GM23338 (cell line): ENCODE data around the gene RSU1. TPM values are rescaled to one million over a fixed set of nuclear protein-coding genes. Genes with fewer than 3 reads are reported as not detected.

ENCODE experiments used
- ATAC-seq: fragments of 200-7000 bp; cut with Tn5 transposase; 3 replicates; pipeline ENCODE4 v1.9.1; 2020
- DNase-seq: peaks from one replicate; pipeline ENCODE4 v3.0.0-alpha.2; 2015; ENCODE audit warnings: low spot score
- H2AFZ ChIP-seq: fragments of 200-600 bp; sonication (generic); 2 replicates; pipeline ENCODE4 v1.8.0; 2016; ENCODE audit warnings: antibody characterized with exemption, mild to moderate bottlenecking, moderate library complexity
- H3F3A ChIP-seq: fragments of 200-600 bp; sonication (generic); replicated peaks from 2 replicates; pipeline ENCODE4 v1.8.0; 2017; ENCODE audit warnings: antibody characterized with exemption, mixed run types, low read depth
- H3K27ac ChIP-seq: fragments of 200-600 bp; sonication (generic); 2 replicates; pipeline ENCODE4 v1.6.1; 2016; ENCODE audit warnings: low read depth
- H3K27me3 ChIP-seq: fragments of 200-600 bp; sonication (generic); 2 replicates; pipeline ENCODE4 v1.8.0; 2016; ENCODE audit warnings: mild to moderate bottlenecking, mixed run types, moderate library complexity; ENCODE audit not compliant: insufficient read depth
- H3K36me3 ChIP-seq: fragments of 200-600 bp; sonication (generic); 2 replicates; pipeline ENCODE4 v1.8.0; 2016; ENCODE audit warnings: mild to moderate bottlenecking; ENCODE audit not compliant: insufficient read depth
- H3K4me1 ChIP-seq: fragments of 200-600 bp; sonication (generic); 2 replicates; pipeline ENCODE4 v1.8.0; 2016; ENCODE audit warnings: mild to moderate bottlenecking, moderate library complexity; ENCODE audit not compliant: insufficient read depth
- H3K4me2 ChIP-seq: fragments of 200-600 bp; sonication (generic); 2 replicates; pipeline ENCODE4 v1.7.1; 2017; ENCODE audit warnings: mixed run types
- H3K4me3 ChIP-seq: fragments of 200-600 bp; sonication (generic); 2 replicates; pipeline ENCODE4 v1.6.1; 2016; ENCODE audit warnings: mixed run types
- H3K79me2 ChIP-seq: fragments of 200-600 bp; sonication (generic); replicated peaks from 2 replicates; pipeline ENCODE4 v1.8.0; 2017; ENCODE audit warnings: mild to moderate bottlenecking; ENCODE audit not compliant: insufficient read depth
- H3K9me2 ChIP-seq: fragments of 200-600 bp; sonication (generic); 2 replicates; pipeline ENCODE4 v1.8.0; 2017; ENCODE audit not compliant: insufficient read depth
- H4K20me1 ChIP-seq: fragments of 200-600 bp; sonication (generic); replicated peaks from 2 replicates; pipeline ENCODE4 v1.8.0; 2017; ENCODE audit warnings: mild to moderate bottlenecking; ENCODE audit not compliant: insufficient read depth
- H3K27ac Mint-ChIP-seq: 2 replicates; pipeline ENCODE4 v1.8.0; 2020; ENCODE audit warnings: inconsistent platforms, mild to moderate bottlenecking, moderate library complexity, mixed read lengths
- H3K27me3 Mint-ChIP-seq: 3 replicates; pipeline ENCODE4 v1.8.0; 2022; ENCODE audit warnings: low read depth, mild to moderate bottlenecking, moderate library complexity, mixed read lengths, inconsistent platforms; ENCODE audit not compliant: insufficient read depth, poor library complexity
- H3K36me3 Mint-ChIP-seq: 3 replicates; pipeline ENCODE4 v1.8.0; 2021; ENCODE audit warnings: low read depth, mild to moderate bottlenecking, inconsistent platforms, moderate library complexity, mixed read lengths
- H3K4me1 Mint-ChIP-seq: 3 replicates; pipeline ENCODE4 v1.8.0; 2020; ENCODE audit warnings: mild to moderate bottlenecking, inconsistent platforms, mixed read lengths
- H3K4me3 Mint-ChIP-seq: 3 replicates; pipeline ENCODE4 v1.8.0; 2021; ENCODE audit warnings: moderate library complexity, mild to moderate bottlenecking, inconsistent platforms, mixed read lengths
- H3K9me3 Mint-ChIP-seq: 3 replicates; pipeline ENCODE4 v1.8.0; 2020; ENCODE audit warnings: moderate library complexity, mild to moderate bottlenecking, inconsistent platforms, mixed read lengths
- CREB1 ChIP-seq: fragments of 250-450 bp; sonication (Bioruptor Pico); IDR thresholded peaks from 2 replicates; pipeline ENCODE4 v1.5.0; 2020; ENCODE audit warnings: low read depth, mild to moderate bottlenecking, moderate library complexity
- ZNF331 ChIP-seq: fragments of 250-450 bp; sonication (Bioruptor Pico); IDR thresholded peaks from 2 replicates; pipeline ENCODE4 v1.5.0; 2020; ENCODE audit warnings: low read depth, mild to moderate bottlenecking, moderate library complexity
- polyA plus RNA-seq: library from polyadenylated mRNA; unstranded; fragments of >200 nt; fragmentation: Nextera tagmentation; extraction: Ambion mirVana; gene quantifications from 2 replicates; pipeline ENCODE4 v1.2.1, GENCODE V29; 2016
- total RNA-seq: library from RNA; depleted of rRNA; stranded (reverse); fragments of >200 nt; shearing (Covaris generic); gene quantifications from 2 replicates; pipeline ENCODE4 v1.2.3, GENCODE V29; 2014
- TF ChIP-seq, protein P1 (sequence below): IDR thresholded peaks from 2 replicates; pipeline ENCODE4 v1.6.1; 2016; ENCODE audit warnings: antibody characterized with exemption
- TF ChIP-seq, protein P2 (sequence below): fragments of 250-450 bp; sonication (Bioruptor Pico); IDR thresholded peaks from 2 replicates; pipeline ENCODE4 v1.5.0; 2020; ENCODE audit warnings: mild to moderate bottlenecking, moderate library complexity

The RSU1 gene
- total and polyA plus RNA-seq, 2 experiments from 2014 or later: 62.7 to 96.2 TPM

DNA sequence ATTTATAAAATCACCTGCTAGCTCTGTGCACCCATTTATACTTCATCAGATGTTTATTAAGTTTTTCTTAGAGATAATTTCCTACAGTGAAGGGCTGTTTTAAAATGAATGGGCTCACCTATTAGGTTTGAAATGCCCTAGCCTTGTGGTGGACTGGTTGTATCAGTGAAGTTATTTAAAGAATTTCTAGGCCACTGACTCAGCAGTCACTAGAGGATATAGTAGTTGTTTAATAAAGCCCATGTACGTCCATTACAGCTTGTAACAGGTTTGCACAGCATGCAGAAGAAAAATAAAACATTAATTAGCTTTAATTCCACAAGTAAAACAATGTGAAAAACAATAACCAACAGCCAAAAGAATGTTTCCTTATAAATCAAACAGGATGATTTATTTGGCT, 128.0 kb downstream of the RSU1 start (continued):
- no peak for TF ChIP-seq ZNF331 (CRISPR knock-in tag)
- TF ChIP-seq, protein P1, sequence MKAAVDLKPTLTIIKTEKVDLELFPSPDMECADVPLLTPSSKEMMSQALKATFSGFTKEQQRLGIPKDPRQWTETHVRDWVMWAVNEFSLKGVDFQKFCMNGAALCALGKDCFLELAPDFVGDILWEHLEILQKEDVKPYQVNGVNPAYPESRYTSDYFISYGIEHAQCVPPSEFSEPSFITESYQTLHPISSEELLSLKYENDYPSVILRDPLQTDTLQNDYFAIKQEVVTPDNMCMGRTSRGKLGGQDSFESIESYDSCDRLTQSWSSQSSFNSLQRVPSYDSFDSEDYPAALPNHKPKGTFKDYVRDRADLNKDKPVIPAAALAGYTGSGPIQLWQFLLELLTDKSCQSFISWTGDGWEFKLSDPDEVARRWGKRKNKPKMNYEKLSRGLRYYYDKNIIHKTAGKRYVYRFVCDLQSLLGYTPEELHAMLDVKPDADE: no peak
- no peak for TF ChIP-seq CREB1

DNA sequence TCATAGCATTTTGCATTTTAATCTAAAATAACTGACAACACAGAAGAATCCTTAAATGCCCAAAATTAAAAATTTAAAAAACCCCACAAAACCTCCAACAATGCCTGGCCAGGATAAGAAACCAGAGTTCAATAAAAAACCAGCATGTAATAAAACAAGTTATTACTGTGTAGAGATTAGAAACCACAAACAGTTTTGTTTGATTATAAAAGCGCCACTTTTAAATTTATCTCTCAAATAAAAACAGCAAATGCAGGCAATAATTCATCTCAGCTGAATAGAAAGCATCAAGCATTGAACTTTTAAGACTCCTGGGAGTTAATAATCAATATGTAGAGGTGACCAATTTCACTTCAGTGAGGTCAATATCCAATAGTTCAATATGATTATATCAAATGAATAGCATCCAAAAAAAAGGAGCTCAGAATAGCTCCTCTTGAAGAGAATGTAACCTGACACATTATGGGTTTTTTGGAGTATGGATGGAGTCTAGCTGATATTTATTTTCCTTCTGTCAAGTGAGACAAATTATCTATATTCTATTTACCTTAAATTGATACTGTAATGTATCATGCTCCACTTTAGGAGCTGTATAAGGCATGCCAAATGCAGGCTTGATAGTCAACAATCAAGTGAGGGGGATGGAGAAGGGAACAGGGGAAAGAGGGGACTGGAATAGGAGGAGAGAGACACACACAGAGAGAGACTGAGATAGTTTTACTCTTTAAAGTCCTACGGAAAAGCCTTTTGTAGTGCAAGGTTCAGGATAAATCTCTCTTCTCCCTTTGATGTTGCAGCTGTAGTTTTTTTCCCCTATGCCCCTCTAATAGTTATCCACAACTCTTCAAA, 130.9 kb downstream of the RSU1 start:
- no peak overlapping the region for H3K4me3 ChIP-seq
- no peaks in the 10 kb centered on the region for H3F3A ChIP-seq
- Mint-ChIP-seq H3K9me3 (no peaks in the 10 kb centered on the region), H3K36me3 (no peaks in the 10 kb centered on the region), H3K27me3 (no peaks in the 10 kb centered on the region), H3K4me3 (no peak overlapping the region), H3K4me1 (peaks cover 3% of the 10 kb centered on the region; the same call in 1 of the 3 replicates), H3K27ac (no peak overlapping the region)
- H3K9me2 ChIP-seq: no peaks in the 10 kb centered on the region; the same call in 1 of the 2 replicates
- H2AFZ ChIP-seq: no peak overlapping the region
- H3K36me3 ChIP-seq: no peaks in the 10 kb centered on the region
- no peak overlapping the region for H3K4me2 ChIP-seq
- TF ChIP-seq, protein P2, sequence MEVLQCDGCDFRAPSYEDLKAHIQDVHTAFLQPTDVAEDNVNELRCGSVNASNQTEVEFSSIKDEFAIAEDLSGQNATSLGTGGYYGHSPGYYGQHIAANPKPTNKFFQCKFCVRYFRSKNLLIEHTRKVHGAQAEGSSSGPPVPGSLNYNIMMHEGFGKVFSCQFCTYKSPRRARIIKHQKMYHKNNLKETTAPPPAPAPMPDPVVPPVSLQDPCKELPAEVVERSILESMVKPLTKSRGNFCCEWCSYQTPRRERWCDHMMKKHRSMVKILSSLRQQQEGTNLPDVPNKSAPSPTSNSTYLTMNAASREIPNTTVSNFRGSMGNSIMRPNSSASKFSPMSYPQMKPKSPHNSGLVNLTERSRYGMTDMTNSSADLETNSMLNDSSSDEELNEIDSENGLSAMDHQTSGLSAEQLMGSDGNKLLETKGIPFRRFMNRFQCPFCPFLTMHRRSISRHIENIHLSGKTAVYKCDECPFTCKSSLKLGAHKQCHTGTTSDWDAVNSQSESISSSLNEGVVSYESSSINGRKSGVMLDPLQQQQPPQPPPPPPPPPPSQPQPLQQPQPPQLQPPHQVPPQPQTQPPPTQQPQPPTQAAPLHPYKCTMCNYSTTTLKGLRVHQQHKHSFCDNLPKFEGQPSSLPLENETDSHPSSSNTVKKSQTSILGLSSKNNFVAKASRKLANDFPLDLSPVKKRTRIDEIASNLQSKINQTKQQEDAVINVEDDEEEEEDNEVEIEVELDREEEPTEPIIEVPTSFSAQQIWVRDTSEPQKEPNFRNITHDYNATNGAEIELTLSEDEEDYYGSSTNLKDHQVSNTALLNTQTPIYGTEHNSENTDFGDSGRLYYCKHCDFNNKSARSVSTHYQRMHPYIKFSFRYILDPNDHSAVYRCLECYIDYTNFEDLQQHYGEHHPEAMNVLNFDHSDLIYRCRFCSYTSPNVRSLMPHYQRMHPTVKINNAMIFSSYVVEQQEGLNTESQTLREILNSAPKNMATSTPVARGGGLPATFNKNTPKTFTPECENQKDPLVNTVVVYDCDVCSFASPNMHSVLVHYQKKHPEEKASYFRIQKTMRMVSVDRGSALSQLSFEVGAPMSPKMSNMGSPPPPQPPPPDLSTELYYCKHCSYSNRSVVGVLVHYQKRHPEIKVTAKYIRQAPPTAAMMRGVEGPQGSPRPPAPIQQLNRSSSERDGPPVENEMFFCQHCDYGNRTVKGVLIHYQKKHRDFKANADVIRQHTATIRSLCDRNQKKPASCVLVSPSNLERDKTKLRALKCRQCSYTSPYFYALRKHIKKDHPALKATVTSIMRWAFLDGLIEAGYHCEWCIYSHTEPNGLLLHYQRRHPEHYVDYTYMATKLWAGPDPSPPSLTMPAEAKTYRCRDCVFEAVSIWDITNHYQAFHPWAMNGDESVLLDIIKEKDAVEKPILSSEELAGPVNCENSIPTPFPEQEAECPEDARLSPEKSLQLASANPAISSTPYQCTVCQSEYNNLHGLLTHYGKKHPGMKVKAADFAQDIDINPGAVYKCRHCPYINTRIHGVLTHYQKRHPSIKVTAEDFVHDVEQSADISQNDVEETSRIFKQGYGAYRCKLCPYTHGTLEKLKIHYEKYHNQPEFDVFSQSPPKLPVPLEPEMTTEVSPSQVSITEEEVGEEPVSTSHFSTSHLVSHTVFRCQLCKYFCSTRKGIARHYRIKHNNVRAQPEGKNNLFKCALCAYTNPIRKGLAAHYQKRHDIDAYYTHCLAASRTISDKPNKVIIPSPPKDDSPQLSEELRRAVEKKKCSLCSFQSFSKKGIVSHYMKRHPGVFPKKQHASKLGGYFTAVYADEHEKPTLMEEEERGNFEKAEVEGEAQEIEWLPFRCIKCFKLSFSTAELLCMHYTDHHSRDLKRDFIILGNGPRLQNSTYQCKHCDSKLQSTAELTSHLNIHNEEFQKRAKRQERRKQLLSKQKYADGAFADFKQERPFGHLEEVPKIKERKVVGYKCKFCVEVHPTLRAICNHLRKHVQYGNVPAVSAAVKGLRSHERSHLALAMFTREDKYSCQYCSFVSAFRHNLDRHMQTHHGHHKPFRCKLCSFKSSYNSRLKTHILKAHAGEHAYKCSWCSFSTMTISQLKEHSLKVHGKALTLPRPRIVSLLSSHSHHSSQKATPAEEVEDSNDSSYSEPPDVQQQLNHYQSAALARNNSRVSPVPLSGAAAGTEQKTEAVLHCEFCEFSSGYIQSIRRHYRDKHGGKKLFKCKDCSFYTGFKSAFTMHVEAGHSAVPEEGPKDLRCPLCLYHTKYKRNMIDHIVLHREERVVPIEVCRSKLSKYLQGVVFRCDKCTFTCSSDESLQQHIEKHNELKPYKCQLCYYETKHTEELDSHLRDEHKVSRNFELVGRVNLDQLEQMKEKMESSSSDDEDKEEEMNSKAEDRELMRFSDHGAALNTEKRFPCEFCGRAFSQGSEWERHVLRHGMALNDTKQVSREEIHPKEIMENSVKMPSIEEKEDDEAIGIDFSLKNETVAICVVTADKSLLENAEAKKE (CRISPR knock-in tag): no peak
- TF ChIP-seq ZNF331 (CRISPR knock-in tag): no peak
- no peaks in the 10 kb centered on the region for H3K4me1 ChIP-seq
- H3K27ac ChIP-seq: no peak overlapping the region
- ATAC-seq (no peak), DNase-seq (no peak)
- no peaks in the 10 kb centered on the region for H4K20me1 ChIP-seq
- no peaks in the 10 kb centered on the region for H3K27me3 ChIP-seq
- no peaks in the 10 kb centered on the region for H3K79me2 ChIP-seq
